ENCODE measurements around the gene DYRK2.

Gene DYRK2

DNA sequence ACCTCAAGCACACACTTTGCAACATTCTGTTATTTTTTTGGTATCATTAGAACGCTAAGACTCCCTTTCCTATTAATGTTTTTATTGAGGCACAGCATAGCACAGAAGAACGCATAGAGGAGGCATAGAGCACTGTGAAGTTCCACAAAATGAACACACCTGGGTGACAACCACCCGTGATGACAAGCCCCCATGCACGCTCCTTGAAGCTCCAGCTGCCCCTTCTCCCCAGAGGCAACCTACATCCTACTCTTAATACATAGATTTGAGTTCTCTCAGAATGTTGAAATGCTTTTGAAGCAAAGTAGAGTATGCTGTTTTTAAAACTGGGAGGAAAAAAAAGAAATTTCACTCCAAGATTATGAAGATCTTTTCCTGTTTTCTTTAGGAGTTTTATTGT, 55.5 kb downstream of the DYRK2 start:
- Histone ChIP-seq H3K27ac (ENCODE audit: low read length) (no peak overlapping the region), H3K36me3 (ENCODE audit: control insufficient read depth in 2 of 2, insufficient read depth in 2 of 2, low read length in 2 of 2) (no peaks in the 10 kb centered on the region), H3K9ac (ENCODE audit: low read length in 2 of 2) (no peak overlapping the region), H3K9me3 (ENCODE audit: control insufficient read depth in 2 of 2, low read length in 2 of 2) (no peaks in the 10 kb centered on the region), H3K27me3 (ENCODE audit: control insufficient read depth in 1 of 2, insufficient read depth in 2 of 2, low read length in 2 of 2) (no peaks in the 10 kb centered on the region), H3K4me3 (ENCODE audit: low read length in 2 of 2) (no peak overlapping the region), H3K4me1 (ENCODE audit: control insufficient read depth, insufficient read depth, low read length) (no peaks in the 10 kb centered on the region)

- Histone ChIP-seq H3K27ac (ENCODE audit: low read length) (no peak overlapping the region), H3K36me3 (ENCODE audit: control insufficient read depth in 2 of 2, insufficient read depth in 2 of 2, low read length in 2 of 2) (no peaks in the 10 kb centered on the region), H3K9me3 (ENCODE audit: control insufficient read depth in 2 of 2, low read length in 2 of 2) (no peaks in the 10 kb centered on the region), H3K27me3 (ENCODE audit: control insufficient read depth in 1 of 2, insufficient read depth in 2 of 2, low read length in 2 of 2) (no peaks in the 10 kb centered on the region), H3K4me1 (ENCODE audit: control insufficient read depth, insufficient read depth, low read length) (no peaks in the 10 kb centered on the region), H3K4me3 (ENCODE audit: low read length in 2 of 2) (no peak overlapping the region), H3K9ac (ENCODE audit: low read length in 2 of 2) (no peak overlapping the region)
These were observed 57.1 kb downstream of the DYRK2 start for GRCh38 chr12:67705394-67706370.

- H3K9me3 ChIP-seq (ENCODE audit: control insufficient read depth in 2 of 2, low read length in 2 of 2), result no peaks in the 10 kb centered on the region
- no peak overlapping the region for H3K4me3 ChIP-seq (ENCODE audit: low read length in 2 of 2)
- H3K36me3 ChIP-seq (ENCODE audit: control insufficient read depth in 2 of 2, insufficient read depth in 2 of 2, low read length in 2 of 2), result no peaks in the 10 kb centered on the region
- no peaks in the 10 kb centered on the region for H3K4me1 ChIP-seq (ENCODE audit: control insufficient read depth, insufficient read depth, low read length)
- no peak overlapping the region for H3K9ac ChIP-seq (ENCODE audit: low read length in 2 of 2)
- H3K27ac ChIP-seq (ENCODE audit: low read length), result no peak overlapping the region
- H3K27me3 ChIP-seq (ENCODE audit: control insufficient read depth in 1 of 2, insufficient read depth in 2 of 2, low read length in 2 of 2), result no peaks in the 10 kb centered on the region
These were observed 60.9 kb downstream of the DYRK2 start for GRCh38 chr12:67709367-67709954.

DNA sequence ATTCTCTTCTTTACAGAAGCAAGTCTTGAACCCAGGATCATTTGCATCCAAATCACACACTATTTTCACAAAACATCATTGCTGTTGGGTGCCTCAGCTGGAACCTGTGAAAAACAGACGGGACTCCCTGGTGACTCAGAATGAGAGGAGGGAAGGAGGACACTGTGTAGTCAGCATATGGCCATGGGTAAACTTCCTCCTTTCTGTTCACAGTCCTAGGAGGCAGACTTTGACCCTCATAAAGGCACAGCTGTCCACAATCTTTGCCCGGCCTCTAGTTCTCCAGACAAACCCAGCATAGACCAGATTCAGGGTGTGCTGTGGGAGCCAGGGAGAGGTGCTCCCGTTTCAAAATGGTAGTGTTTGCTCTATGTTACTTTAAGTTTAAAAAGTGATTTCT, 62.0 kb downstream of the DYRK2 start:
- Histone ChIP-seq H3K4me3 (ENCODE audit: low read length in 2 of 2) (no peak overlapping the region), H3K9me3 (ENCODE audit: control insufficient read depth in 2 of 2, low read length in 2 of 2) (no peaks in the 10 kb centered on the region), H3K4me1 (ENCODE audit: control insufficient read depth, insufficient read depth, low read length) (no peaks in the 10 kb centered on the region), H3K27me3 (ENCODE audit: control insufficient read depth in 1 of 2, insufficient read depth in 2 of 2, low read length in 2 of 2) (no peaks in the 10 kb centered on the region), H3K36me3 (ENCODE audit: control insufficient read depth in 2 of 2, insufficient read depth in 2 of 2, low read length in 2 of 2) (no peaks in the 10 kb centered on the region), H3K9ac (ENCODE audit: low read length in 2 of 2) (no peak overlapping the region), H3K27ac (ENCODE audit: low read length) (no peak overlapping the region)

DNA sequence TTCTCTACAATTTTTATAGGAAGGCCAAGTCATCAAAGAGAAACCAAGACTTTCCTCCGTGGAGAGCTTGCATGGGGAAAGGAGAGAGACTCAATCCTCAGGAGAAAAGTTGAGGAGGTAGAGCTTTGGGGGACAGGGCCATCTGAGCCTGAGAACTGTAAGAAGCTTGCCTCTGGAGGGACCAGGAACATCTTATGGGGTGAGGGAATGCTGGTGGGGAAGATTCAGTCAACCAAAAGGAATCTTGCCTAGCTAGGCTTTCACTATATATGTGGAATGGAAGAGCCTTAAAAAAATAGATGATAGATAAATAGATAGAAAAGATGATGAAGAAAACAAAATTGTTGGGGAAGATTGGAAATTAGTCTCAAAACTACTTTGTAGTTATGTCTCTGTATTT, 63.5 kb downstream of the DYRK2 start:
- no peak overlapping the region for H3K4me3 ChIP-seq (ENCODE audit: low read length in 2 of 2)
- no peak overlapping the region for H3K27ac ChIP-seq (ENCODE audit: low read length)
- H3K9ac ChIP-seq (ENCODE audit: low read length in 2 of 2), result no peak overlapping the region
- no peaks in the 10 kb centered on the region for H3K36me3 ChIP-seq (ENCODE audit: control insufficient read depth in 2 of 2, insufficient read depth in 2 of 2, low read length in 2 of 2)
- no peaks in the 10 kb centered on the region for H3K9me3 ChIP-seq (ENCODE audit: control insufficient read depth in 2 of 2, low read length in 2 of 2)
- no peaks in the 10 kb centered on the region for H3K27me3 ChIP-seq (ENCODE audit: control insufficient read depth in 1 of 2, insufficient read depth in 2 of 2, low read length in 2 of 2)
- H3K4me1 ChIP-seq (ENCODE audit: control insufficient read depth, insufficient read depth, low read length), result no peaks in the 10 kb centered on the region

- Histone ChIP-seq H3K9me3 (ENCODE audit: control insufficient read depth in 2 of 2, low read length in 2 of 2) (no peaks in the 10 kb centered on the region), H3K4me1 (ENCODE audit: control insufficient read depth, insufficient read depth, low read length) (peaks cover 3% of the 10 kb centered on the region), H3K27ac (ENCODE audit: low read length) (no peak overlapping the region), H3K27me3 (ENCODE audit: control insufficient read depth in 1 of 2, insufficient read depth in 2 of 2, low read length in 2 of 2) (no peaks in the 10 kb centered on the region), H3K9ac (ENCODE audit: low read length in 2 of 2) (no peak overlapping the region), H3K4me3 (ENCODE audit: low read length in 2 of 2) (no peak overlapping the region), H3K36me3 (ENCODE audit: control insufficient read depth in 2 of 2, insufficient read depth in 2 of 2, low read length in 2 of 2) (no peaks in the 10 kb centered on the region)
These were observed 66.1 kb downstream of the DYRK2 start for GRCh38 chr12:67714648-67715047.

Measured in stomach smooth muscle (tissue), 2 donors.